A673 (cell line): ENCODE results near the gene SLC38A5. TPM values are rescaled to one million over a fixed set of nuclear protein-coding genes. Genes with fewer than 3 reads are reported as not detected.

Source experiments
- BruUV-seq: library from RNA; stranded (reverse); fragments of 400-500 nt; replicated peaks from 2 replicates; lab custom pipeline; 2021; lab: Mats Ljungman, UMichigan
- CTCF ChIA-PET: fragments of 300-600 bp; sonication (Branson Sonifier 250); formaldehyde crosslinking; loops from one replicate; lab custom pipeline; 2022; ENCODE audit warnings: antibody characterized with exemption; lab: Charles Lee
- POLR2A ChIA-PET: fragments of 300-600 bp; sonication (Branson Sonifier 250); formaldehyde crosslinking; loops from one replicate; lab custom pipeline; 2022; ENCODE audit warnings: antibody characterized with exemption; ENCODE audit not compliant: low non-redundant PET; lab: Charles Lee
- DNase-seq: peaks from one replicate; pipeline ENCODE4 v3.0.0-alpha.2; 2015; ENCODE audit warnings: low spot score
- H3K27ac ChIP-seq: fragments of 200-600 bp; sonication (generic); 2 replicates; pipeline ENCODE4 v1.5.1; 2016; ENCODE audit warnings: mixed run types, low read depth, mild to moderate bottlenecking, mixed read lengths, antibody characterized with exemption, low read length; ENCODE audit not compliant: poor library complexity, severe bottlenecking
- H3K27me3 ChIP-seq: fragments of 200-600 bp; sonication (generic); replicated peaks from 2 replicates; pipeline ENCODE4 v1.6.1; 2017; ENCODE audit warnings: mixed run types, low read depth, mild to moderate bottlenecking, mixed read lengths, antibody characterized with exemption, low read length; ENCODE audit not compliant: insufficient read depth, poor library complexity
- H3K36me3 ChIP-seq: fragments of 200-600 bp; sonication (generic); 2 replicates; pipeline ENCODE4 v1.6.1; 2016; ENCODE audit warnings: mixed run types, mild to moderate bottlenecking, mixed read lengths, antibody characterized with exemption, low read length; ENCODE audit not compliant: insufficient read depth, poor library complexity, severe bottlenecking
- H3K4me1 ChIP-seq: fragments of 200-600 bp; sonication (generic); 2 replicates; pipeline ENCODE4 v1.6.1; 2017; ENCODE audit warnings: mixed run types, mild to moderate bottlenecking, mixed read lengths, antibody characterized with exemption, low read length; ENCODE audit not compliant: insufficient read depth, poor library complexity, severe bottlenecking
- H3K4me3 ChIP-seq: fragments of 200-600 bp; sonication (generic); 2 replicates; pipeline ENCODE4 v1.5.1; 2016; ENCODE audit warnings: low read depth, mixed run types, mild to moderate bottlenecking, mixed read lengths, low read length; ENCODE audit not compliant: poor library complexity, severe bottlenecking
- H3K9me3 ChIP-seq: fragments of 200-600 bp; sonication (generic); 2 replicates; pipeline ENCODE4 v1.6.1; 2016; ENCODE audit warnings: mixed run types, low read depth, mild to moderate bottlenecking, mixed read lengths, antibody characterized with exemption, low read length; ENCODE audit not compliant: poor library complexity, severe bottlenecking
- EZH2 ChIP-seq: fragments of 200-600 bp; sonication (generic); IDR thresholded peaks from 2 replicates; pipeline ENCODE4 v1.6.1; 2017; ENCODE audit warnings: borderline replicate concordance, low read depth, mild to moderate bottlenecking, mixed read lengths, antibody characterized with exemption, low read length; ENCODE audit not compliant: poor library complexity, severe bottlenecking
- intact Hi-C: fragments of 100-400 bp; cut with micrococcal nuclease; formaldehyde crosslinking; loops from one replicate; pipeline ENCODE4 v1.10.0; 2022; ENCODE audit not compliant: unreplicated experiment
- total RNA-seq: library from RNA; stranded (reverse); gene quantifications from 2 replicates; pipeline ENCODE4 v1.2.3, GENCODE V29; 2021
- TF ChIP-seq, protein P1 (sequence below): fragments of 300-800, 200-600 bp; sonication (generic); conservative IDR thresholded peaks from 2 replicates; pipeline ENCODE4 v1.5.1; 2017; ENCODE audit warnings: low read depth, mild to moderate bottlenecking, antibody characterized with exemption, low read length, moderate library complexity, mixed read lengths

SLC38A5 gene
- total RNA-seq, 1 experiment from 2014 or later: 112 TPM

DNA sequence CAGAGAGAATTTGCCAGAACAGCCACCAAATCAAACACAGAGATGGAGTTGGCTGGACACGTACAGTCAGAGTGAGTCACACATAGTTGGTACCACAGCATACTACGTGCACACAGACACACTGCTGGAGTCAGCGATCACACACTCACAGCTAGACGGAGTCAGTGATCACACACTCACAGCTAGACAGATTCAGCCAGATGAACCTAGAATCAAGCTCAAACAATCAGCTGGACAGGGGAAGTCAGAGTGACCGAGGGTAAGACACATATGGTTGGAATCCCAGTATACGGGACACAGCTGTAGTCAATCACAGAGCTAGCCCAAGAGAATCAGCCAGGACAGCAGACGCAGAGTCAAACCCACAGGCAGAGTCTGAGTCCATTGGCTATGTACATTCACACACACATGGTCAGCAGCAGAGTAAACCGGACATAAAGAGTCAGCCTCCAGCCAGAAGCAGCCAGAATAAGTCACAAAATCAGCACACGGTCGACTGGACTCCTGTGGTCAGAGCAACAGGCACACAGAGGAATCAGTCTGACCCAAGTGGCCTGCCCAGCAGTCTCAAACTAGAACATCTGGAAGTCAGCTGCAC is 4.6 kb downstream of the SLC38A5 start:
- no TSS peak for BruUV-seq
- DNase-seq: no peak
- TF ChIP-seq EZH2: no peak
- TF ChIP-seq, protein P1, sequence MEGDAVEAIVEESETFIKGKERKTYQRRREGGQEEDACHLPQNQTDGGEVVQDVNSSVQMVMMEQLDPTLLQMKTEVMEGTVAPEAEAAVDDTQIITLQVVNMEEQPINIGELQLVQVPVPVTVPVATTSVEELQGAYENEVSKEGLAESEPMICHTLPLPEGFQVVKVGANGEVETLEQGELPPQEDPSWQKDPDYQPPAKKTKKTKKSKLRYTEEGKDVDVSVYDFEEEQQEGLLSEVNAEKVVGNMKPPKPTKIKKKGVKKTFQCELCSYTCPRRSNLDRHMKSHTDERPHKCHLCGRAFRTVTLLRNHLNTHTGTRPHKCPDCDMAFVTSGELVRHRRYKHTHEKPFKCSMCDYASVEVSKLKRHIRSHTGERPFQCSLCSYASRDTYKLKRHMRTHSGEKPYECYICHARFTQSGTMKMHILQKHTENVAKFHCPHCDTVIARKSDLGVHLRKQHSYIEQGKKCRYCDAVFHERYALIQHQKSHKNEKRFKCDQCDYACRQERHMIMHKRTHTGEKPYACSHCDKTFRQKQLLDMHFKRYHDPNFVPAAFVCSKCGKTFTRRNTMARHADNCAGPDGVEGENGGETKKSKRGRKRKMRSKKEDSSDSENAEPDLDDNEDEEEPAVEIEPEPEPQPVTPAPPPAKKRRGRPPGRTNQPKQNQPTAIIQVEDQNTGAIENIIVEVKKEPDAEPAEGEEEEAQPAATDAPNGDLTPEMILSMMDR: no peak
- POLR2A ChIA-PET: no interaction called here
- H3K36me3 ChIP-seq: peaks cover 8% of the 10 kb centered on the region
- intact Hi-C loops: no loop called here
- H3K9me3 ChIP-seq: no peaks in the 10 kb centered on the region
- no peak overlapping the region for H3K27ac ChIP-seq
- CTCF ChIA-PET: no interaction called here
- H3K27me3 ChIP-seq: no peaks in the 10 kb centered on the region
- no peak overlapping the region for H3K4me3 ChIP-seq
- no peaks in the 10 kb centered on the region for H3K4me1 ChIP-seq

DNA sequence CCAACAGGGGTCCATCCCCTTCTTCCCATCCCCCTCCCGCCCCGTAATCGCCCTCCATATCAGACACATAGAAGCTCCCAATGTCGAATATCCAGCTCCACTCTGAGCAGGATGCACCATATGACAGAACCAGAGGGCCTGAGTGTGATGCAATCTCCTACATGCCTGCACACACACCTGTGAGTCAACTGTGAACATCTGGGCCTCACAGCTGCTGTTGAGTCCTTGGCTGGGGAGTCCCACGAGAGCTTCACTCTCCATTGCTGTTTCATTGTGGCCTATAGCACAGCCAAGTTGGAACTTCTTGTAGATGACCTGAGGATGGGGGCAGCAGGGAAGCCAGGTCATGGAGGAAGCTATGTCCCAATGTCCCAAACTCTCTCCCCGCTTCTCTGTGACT is 8.2 kb downstream of the SLC38A5 start:
- H3K4me3 ChIP-seq: no peak overlapping the region
- H3K36me3 ChIP-seq: peaks cover 8% of the 10 kb centered on the region
- H3K27ac ChIP-seq: no peak overlapping the region
- POLR2A ChIA-PET: no interaction called here
- BruUV-seq: no TSS peak
- CTCF ChIA-PET: no interaction called here
- no peak for DNase-seq
- TF ChIP-seq, protein P1: no peak
- no peak for TF ChIP-seq EZH2
- H3K27me3 ChIP-seq: no peaks in the 10 kb centered on the region
- intact Hi-C loops: no loop called here
- no peaks in the 10 kb centered on the region for H3K4me1 ChIP-seq
- H3K9me3 ChIP-seq: no peaks in the 10 kb centered on the region

DNA sequence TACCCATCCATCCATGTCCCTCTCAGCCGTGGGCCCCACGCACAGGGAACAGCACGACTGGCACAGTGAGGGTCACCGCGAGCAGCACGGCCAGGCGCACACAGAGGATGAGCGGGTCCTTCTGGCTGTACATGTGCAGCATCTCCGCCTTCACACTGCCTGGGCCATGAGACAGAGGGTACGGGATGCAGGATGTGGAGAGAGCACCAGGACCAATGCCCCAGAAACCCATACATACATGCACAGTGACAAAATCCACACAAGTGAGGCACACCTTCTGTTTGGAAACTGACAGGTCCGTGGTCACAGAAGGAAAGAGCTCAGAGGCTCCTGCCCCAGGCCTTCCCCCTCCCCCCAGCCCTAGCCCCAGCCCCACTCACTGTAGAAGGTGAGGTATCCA is 9.5 kb downstream of the SLC38A5 start:
- Histone ChIP-seq H3K36me3 (peaks cover 8% of the 10 kb centered on the region), H3K4me3 (no peak overlapping the region), H3K27me3 (no peaks in the 10 kb centered on the region), H3K4me1 (no peaks in the 10 kb centered on the region), H3K9me3 (no peaks in the 10 kb centered on the region), H3K27ac (no peak overlapping the region)
- DNase-seq: no peak
- BruUV-seq: no TSS peak
- TF ChIP-seq EZH2: no peak
- TF ChIP-seq, protein P1: no peak
- ChIA-PET POLR2A (no interaction called here), CTCF (no interaction called here)
- intact Hi-C loops: no loop called here
